WTC11 (cell line): ENCODE data around the gene MCF2L2. TPM values are rescaled to one million over a fixed set of nuclear protein-coding genes. Genes with fewer than 3 reads are reported as not detected.

Experiments
- ATAC-seq: fragments of 200-7000 bp; cut with Tn5 transposase; 2 replicates; pipeline ENCODE4 v1.10.0; 2021; ENCODE audit warnings: mild to moderate bottlenecking, moderate library complexity
- CTCF ChIA-PET: fragments of 300-600 bp; sonication (Branson Sonifier 250); formaldehyde crosslinking; loops from one replicate; lab custom pipeline; 2021; ENCODE audit warnings: antibody characterized with exemption; lab: Charles Lee
- POLR2A ChIA-PET: fragments of 350-600 bp; sonication (Branson Sonifier 250); formaldehyde crosslinking; loops from one replicate; lab custom pipeline; 2021; ENCODE audit warnings: antibody characterized with exemption; lab: Charles Lee
- DNase-seq: peaks from one replicate; pipeline ENCODE4 v3.0.0; 2021; ENCODE audit warnings: low spot score
- H3K27ac Mint-ChIP-seq: 2 replicates; pipeline ENCODE4 v1.8.0; 2021; ENCODE audit warnings: mixed read lengths
- H3K27me3 Mint-ChIP-seq: 2 replicates; pipeline ENCODE4 v1.8.0; 2021; ENCODE audit warnings: low read depth, mild to moderate bottlenecking, moderate library complexity, mixed read lengths
- H3K36me3 Mint-ChIP-seq: 2 replicates; pipeline ENCODE4 v1.8.0; 2021; ENCODE audit warnings: mixed read lengths
- H3K4me1 Mint-ChIP-seq: 2 replicates; pipeline ENCODE4 v1.8.0; 2022; ENCODE audit warnings: mixed read lengths
- H3K4me3 Mint-ChIP-seq: 2 replicates; pipeline ENCODE4 v1.8.0; 2021; ENCODE audit warnings: mild to moderate bottlenecking, moderate library complexity, mixed read lengths
- H3K9me3 Mint-ChIP-seq: 2 replicates; pipeline ENCODE4 v1.8.0; 2021; ENCODE audit warnings: mixed read lengths
- CDX4 ChIP-seq: fragments of 250-450 bp; sonication (Bioruptor Pico); IDR thresholded peaks from 2 replicates; pipeline ENCODE4 v1.9.0; 2021; ENCODE audit warnings: moderate library complexity, mild to moderate bottlenecking, inconsistent platforms, borderline replicate concordance
- ELF4 ChIP-seq: sonication (generic); formaldehyde crosslinking; IDR thresholded peaks from 2 replicates; pipeline ENCODE4 v1.8.1; 2022; ENCODE audit warnings: low read depth, mild to moderate bottlenecking, moderate library complexity, missing genetic modification reagents
- EMX1 ChIP-seq: fragments of 250-450 bp; sonication (Bioruptor Pico); IDR thresholded peaks from 2 replicates; pipeline ENCODE4 v1.8.0; 2021; ENCODE audit warnings: mild to moderate bottlenecking
- ETV6 ChIP-seq: sonication (generic); formaldehyde crosslinking; IDR thresholded peaks from 2 replicates; pipeline ENCODE4 v1.8.1; 2022; ENCODE audit warnings: mild to moderate bottlenecking, missing genetic modification reagents
- FOXJ3 ChIP-seq: sonication (generic); formaldehyde crosslinking; IDR thresholded peaks from 2 replicates; pipeline ENCODE4 v1.9.0; 2021; ENCODE audit warnings: missing genetic modification reagents, mild to moderate bottlenecking, borderline replicate concordance
- FOXP1 ChIP-seq: sonication (generic); formaldehyde crosslinking; IDR thresholded peaks from 2 replicates; pipeline ENCODE4 v1.8.0; 2022; ENCODE audit warnings: missing genetic modification reagents, mild to moderate bottlenecking, moderate library complexity, borderline replicate concordance
- KAT7 ChIP-seq: sonication (generic); formaldehyde crosslinking; IDR thresholded peaks from 2 replicates; pipeline ENCODE4 v1.8.1; 2023; ENCODE audit warnings: missing genetic modification reagents, mild to moderate bottlenecking, borderline replicate concordance
- MXD4 ChIP-seq: fragments of 250-450 bp; sonication (Bioruptor Pico); IDR thresholded peaks from 2 replicates; pipeline ENCODE4 v1.8.0; 2021; ENCODE audit warnings: mild to moderate bottlenecking, moderate library complexity, borderline replicate concordance
- NFYB ChIP-seq: sonication (generic); formaldehyde crosslinking; conservative IDR thresholded peaks from 2 replicates; pipeline ENCODE4 v1.8.0; 2022; ENCODE audit warnings: low read depth, missing genetic modification reagents
- NR3C1 ChIP-seq: sonication (generic); formaldehyde crosslinking; conservative IDR thresholded peaks from 2 replicates; pipeline ENCODE4 v1.8.1; 2023; ENCODE audit warnings: low read depth, mild to moderate bottlenecking, missing genetic modification reagents
- RELA ChIP-seq: sonication (generic); formaldehyde crosslinking; IDR thresholded peaks from 2 replicates; pipeline ENCODE4 v1.8.1; 2022; ENCODE audit warnings: missing genetic modification reagents, mild to moderate bottlenecking, borderline replicate concordance
- SMAD3 ChIP-seq: sonication (generic); formaldehyde crosslinking; IDR thresholded peaks from 2 replicates; pipeline ENCODE4 v1.8.0; 2022; ENCODE audit warnings: missing genetic modification reagents, mild to moderate bottlenecking, borderline replicate concordance
- SP1 ChIP-seq: sonication (generic); formaldehyde crosslinking; conservative IDR thresholded peaks from 2 replicates; pipeline ENCODE4 v1.8.1; 2022; ENCODE audit warnings: missing genetic modification reagents
- ZNF121 ChIP-seq: sonication (generic); formaldehyde crosslinking; IDR thresholded peaks from 2 replicates; pipeline ENCODE4 v1.8.0; 2023; ENCODE audit warnings: missing genetic modification reagents
- ZNF232 ChIP-seq: sonication (generic); formaldehyde crosslinking; IDR thresholded peaks from 2 replicates; pipeline ENCODE4 v1.8.0; 2022; ENCODE audit warnings: mild to moderate bottlenecking, missing genetic modification reagents
- total RNA-seq: library from RNA; stranded (reverse); gene quantifications from 3 replicates; pipeline ENCODE4 v1.2.3, GENCODE V29; 2021
- TF ChIP-seq, protein P1 (sequence below): sonication (generic); formaldehyde crosslinking; IDR thresholded peaks from 2 replicates; pipeline ENCODE4 v1.8.1; 2022; ENCODE audit warnings: low read depth, mild to moderate bottlenecking, moderate library complexity, missing genetic modification reagents, borderline replicate concordance
- TF ChIP-seq, protein P2 (sequence below): sonication (generic); formaldehyde crosslinking; IDR thresholded peaks from 2 replicates; pipeline ENCODE4 v1.8.0; 2022; ENCODE audit warnings: missing genetic modification reagents
- TF ChIP-seq, protein P3 (sequence below): fragments of 250-450 bp; sonication (Bioruptor Pico); IDR thresholded peaks from 2 replicates; pipeline ENCODE4 v1.9.0; 2021; ENCODE audit warnings: mild to moderate bottlenecking, borderline replicate concordance
- TF ChIP-seq, protein P4 (sequence below): fragments of 250-450 bp; sonication (Bioruptor Pico); conservative IDR thresholded peaks from 2 replicates; pipeline ENCODE4 v1.9.0; 2021; ENCODE audit warnings: mild to moderate bottlenecking

MCF2L2 gene
- total RNA-seq, 1 experiment from 2014 or later: 7.5 TPM

GRCh38 chr3:183318877-183319276 lies 109.5 kb downstream of the MCF2L2 start (continued):
- no peak for TF ChIP-seq FOXP1 (CRISPR knock-in tag)
- TF ChIP-seq, protein P1, sequence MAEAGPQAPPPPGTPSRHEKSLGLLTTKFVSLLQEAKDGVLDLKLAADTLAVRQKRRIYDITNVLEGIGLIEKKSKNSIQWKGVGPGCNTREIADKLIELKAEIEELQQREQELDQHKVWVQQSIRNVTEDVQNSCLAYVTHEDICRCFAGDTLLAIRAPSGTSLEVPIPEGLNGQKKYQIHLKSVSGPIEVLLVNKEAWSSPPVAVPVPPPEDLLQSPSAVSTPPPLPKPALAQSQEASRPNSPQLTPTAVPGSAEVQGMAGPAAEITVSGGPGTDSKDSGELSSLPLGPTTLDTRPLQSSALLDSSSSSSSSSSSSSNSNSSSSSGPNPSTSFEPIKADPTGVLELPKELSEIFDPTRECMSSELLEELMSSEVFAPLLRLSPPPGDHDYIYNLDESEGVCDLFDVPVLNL (CRISPR knock-in tag): no peak
- TF ChIP-seq, all 79 proteins: peak for 0

- Mint-ChIP-seq H3K9me3 (no peaks in the 10 kb centered on the region), H3K4me1 (peaks cover 9% of the 10 kb centered on the region; the same call in 1 of the 2 replicates), H3K27ac (peak overlapping the region; percentile 68; the same call in 1 of the 2 replicates), H3K4me3 (no peak overlapping the region), H3K27me3 (no peaks in the 10 kb centered on the region)
- CTCF ChIA-PET: no interaction called here
- ATAC-seq (no peak), DNase-seq (no peak)
- POLR2A ChIA-PET: no interaction called here
- TF ChIP-seq, protein P2, sequence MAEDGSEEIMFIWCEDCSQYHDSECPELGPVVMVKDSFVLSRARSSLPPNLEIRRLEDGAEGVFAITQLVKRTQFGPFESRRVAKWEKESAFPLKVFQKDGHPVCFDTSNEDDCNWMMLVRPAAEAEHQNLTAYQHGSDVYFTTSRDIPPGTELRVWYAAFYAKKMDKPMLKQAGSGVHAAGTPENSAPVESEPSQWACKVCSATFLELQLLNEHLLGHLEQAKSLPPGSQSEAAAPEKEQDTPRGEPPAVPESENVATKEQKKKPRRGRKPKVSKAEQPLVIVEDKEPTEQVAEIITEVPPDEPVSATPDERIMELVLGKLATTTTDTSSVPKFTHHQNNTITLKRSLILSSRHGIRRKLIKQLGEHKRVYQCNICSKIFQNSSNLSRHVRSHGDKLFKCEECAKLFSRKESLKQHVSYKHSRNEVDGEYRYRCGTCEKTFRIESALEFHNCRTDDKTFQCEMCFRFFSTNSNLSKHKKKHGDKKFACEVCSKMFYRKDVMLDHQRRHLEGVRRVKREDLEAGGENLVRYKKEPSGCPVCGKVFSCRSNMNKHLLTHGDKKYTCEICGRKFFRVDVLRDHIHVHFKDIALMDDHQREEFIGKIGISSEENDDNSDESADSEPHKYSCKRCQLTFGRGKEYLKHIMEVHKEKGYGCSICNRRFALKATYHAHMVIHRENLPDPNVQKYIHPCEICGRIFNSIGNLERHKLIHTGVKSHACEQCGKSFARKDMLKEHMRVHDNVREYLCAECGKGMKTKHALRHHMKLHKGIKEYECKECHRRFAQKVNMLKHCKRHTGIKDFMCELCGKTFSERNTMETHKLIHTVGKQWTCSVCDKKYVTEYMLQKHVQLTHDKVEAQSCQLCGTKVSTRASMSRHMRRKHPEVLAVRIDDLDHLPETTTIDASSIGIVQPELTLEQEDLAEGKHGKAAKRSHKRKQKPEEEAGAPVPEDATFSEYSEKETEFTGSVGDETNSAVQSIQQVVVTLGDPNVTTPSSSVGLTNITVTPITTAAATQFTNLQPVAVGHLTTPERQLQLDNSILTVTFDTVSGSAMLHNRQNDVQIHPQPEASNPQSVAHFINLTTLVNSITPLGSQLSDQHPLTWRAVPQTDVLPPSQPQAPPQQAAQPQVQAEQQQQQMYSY: no peak
- no peak for TF ChIP-seq NR3C1 (CRISPR knock-in tag)
- no peak for TF ChIP-seq MXD4 (CRISPR knock-in tag)
- no peak for TF ChIP-seq ETV6 (CRISPR knock-in tag)
- no peak for TF ChIP-seq NFYB (CRISPR knock-in tag)
- TF ChIP-seq SMAD3 (CRISPR knock-in tag): no peak
- TF ChIP-seq ELF4 (CRISPR knock-in tag): no peak
- TF ChIP-seq, protein P3, sequence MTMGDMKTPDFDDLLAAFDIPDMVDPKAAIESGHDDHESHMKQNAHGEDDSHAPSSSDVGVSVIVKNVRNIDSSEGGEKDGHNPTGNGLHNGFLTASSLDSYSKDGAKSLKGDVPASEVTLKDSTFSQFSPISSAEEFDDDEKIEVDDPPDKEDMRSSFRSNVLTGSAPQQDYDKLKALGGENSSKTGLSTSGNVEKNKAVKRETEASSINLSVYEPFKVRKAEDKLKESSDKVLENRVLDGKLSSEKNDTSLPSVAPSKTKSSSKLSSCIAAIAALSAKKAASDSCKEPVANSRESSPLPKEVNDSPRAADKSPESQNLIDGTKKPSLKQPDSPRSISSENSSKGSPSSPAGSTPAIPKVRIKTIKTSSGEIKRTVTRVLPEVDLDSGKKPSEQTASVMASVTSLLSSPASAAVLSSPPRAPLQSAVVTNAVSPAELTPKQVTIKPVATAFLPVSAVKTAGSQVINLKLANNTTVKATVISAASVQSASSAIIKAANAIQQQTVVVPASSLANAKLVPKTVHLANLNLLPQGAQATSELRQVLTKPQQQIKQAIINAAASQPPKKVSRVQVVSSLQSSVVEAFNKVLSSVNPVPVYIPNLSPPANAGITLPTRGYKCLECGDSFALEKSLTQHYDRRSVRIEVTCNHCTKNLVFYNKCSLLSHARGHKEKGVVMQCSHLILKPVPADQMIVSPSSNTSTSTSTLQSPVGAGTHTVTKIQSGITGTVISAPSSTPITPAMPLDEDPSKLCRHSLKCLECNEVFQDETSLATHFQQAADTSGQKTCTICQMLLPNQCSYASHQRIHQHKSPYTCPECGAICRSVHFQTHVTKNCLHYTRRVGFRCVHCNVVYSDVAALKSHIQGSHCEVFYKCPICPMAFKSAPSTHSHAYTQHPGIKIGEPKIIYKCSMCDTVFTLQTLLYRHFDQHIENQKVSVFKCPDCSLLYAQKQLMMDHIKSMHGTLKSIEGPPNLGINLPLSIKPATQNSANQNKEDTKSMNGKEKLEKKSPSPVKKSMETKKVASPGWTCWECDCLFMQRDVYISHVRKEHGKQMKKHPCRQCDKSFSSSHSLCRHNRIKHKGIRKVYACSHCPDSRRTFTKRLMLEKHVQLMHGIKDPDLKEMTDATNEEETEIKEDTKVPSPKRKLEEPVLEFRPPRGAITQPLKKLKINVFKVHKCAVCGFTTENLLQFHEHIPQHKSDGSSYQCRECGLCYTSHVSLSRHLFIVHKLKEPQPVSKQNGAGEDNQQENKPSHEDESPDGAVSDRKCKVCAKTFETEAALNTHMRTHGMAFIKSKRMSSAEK: no peak
- TF ChIP-seq EMX1: no peak
- TF ChIP-seq ZNF121: no peak
- no peak for TF ChIP-seq ZNF232 (CRISPR knock-in tag)
- TF ChIP-seq SP1 (CRISPR knock-in tag): no peak
- no peak for TF ChIP-seq FOXJ3 (CRISPR knock-in tag)
- no peak for TF ChIP-seq KAT7 (CRISPR knock-in tag)
- no peak for TF ChIP-seq RELA (CRISPR knock-in tag)
- TF ChIP-seq, protein P4, sequence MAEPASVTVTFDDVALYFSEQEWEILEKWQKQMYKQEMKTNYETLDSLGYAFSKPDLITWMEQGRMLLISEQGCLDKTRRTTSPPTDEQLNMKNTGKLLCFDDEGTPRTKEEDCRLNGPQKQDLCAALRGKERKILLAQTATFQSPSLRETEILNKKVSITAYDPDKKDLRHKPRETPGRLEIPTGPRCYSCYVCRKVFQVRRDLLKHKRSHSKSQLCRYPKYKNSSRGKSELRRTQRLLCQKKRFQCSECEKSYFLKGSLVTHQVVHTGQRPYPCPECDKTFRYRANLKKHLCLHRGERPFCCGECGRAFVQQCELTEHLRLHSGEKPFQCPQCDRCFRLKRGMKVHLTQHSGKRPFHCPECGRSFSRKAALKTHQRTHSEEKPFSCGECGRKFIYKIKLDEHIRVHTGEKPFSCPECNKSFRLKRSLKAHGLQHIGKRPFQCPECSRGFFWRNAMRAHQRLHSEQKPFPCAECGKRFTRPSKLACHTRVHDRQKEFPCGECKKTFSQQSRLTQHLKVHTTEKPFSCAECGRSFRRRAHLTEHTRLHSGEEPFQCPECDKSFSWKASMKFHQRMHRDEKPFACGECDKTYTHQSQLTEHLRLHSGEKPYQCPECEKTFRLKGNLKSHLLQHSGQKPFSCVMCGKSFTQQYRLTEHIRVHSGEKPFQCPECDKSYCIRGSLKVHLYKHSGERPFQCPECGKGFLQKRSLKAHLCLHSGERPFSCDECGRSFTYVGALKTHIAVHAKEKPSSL: no peak
- TF ChIP-seq CDX4 (CRISPR knock-in tag): no peak
- TF ChIP-seq, all 79 proteins: peak for 0
- no peaks in the 10 kb centered on the region for H3K36me3 Mint-ChIP-seq
These were observed 110.2 kb downstream of the MCF2L2 start for GRCh38 chr3:183317886-183318865.
